A673 (cell line): Measurements from ENCODE around the gene CHRNA9.

Experiments used
- EZH2 ChIP-seq: fragments of 200-600 bp; sonication (generic); IDR thresholded peaks from 2 replicates; pipeline ENCODE4 v1.6.1; 2017; ENCODE audit warnings: borderline replicate concordance, low read depth, mild to moderate bottlenecking, mixed read lengths, antibody characterized with exemption, low read length; ENCODE audit not compliant: poor library complexity, severe bottlenecking
- TF ChIP-seq, protein P1 (sequence below): fragments of 300-800, 200-600 bp; sonication (generic); conservative IDR thresholded peaks from 2 replicates; pipeline ENCODE4 v1.5.1; 2017; ENCODE audit warnings: low read depth, mild to moderate bottlenecking, antibody characterized with exemption, low read length, moderate library complexity, mixed read lengths

GRCh38 chr4:40373636-40374035 lies 38.5 kb downstream of the CHRNA9 start:
- TF ChIP-seq, protein P1, sequence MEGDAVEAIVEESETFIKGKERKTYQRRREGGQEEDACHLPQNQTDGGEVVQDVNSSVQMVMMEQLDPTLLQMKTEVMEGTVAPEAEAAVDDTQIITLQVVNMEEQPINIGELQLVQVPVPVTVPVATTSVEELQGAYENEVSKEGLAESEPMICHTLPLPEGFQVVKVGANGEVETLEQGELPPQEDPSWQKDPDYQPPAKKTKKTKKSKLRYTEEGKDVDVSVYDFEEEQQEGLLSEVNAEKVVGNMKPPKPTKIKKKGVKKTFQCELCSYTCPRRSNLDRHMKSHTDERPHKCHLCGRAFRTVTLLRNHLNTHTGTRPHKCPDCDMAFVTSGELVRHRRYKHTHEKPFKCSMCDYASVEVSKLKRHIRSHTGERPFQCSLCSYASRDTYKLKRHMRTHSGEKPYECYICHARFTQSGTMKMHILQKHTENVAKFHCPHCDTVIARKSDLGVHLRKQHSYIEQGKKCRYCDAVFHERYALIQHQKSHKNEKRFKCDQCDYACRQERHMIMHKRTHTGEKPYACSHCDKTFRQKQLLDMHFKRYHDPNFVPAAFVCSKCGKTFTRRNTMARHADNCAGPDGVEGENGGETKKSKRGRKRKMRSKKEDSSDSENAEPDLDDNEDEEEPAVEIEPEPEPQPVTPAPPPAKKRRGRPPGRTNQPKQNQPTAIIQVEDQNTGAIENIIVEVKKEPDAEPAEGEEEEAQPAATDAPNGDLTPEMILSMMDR: no peak
- TF ChIP-seq EZH2: no peak
